ENCODE measurements around the gene RRP8. TPM values are rescaled to one million over a fixed set of nuclear protein-coding genes. Genes with fewer than 3 reads are reported as not detected.
A peak's percentile ranks its signal among the peaks of the same experiment; 100 is the strongest.

RRP8 gene
- total and polyA plus RNA-seq, 9 of the 15 experiments (the other 6 are each of a cell fraction or from before 2014, with no cell fraction given) = 5.7 to 47.3 (median 32.6) TPM

DNA sequence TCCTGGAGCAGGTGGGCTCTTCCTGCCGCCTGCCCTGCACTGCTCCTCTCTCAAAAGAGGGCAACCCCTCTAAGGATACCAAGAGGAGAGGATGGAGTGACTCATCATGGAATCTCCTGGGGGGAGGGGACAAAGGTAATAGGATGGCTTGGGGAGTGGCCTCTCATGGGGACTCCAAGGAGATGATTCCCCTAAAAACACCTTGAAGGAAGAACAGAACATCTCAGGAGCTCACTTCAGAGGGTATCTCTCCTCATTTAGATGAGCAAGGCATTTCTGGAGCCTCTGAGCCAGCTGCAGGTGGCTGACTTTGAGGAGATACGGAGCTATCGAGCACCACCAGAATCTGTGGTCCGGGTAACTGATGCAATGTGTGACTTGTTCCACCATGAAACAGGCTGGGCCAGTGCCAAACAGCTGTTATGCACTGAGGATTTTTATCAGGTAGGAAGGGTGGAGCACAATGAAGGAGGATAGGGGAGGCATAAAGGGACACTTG is 40.2 kb downstream of the RRP8 start (continued):
- TF ChIP-seq, protein P1, sequence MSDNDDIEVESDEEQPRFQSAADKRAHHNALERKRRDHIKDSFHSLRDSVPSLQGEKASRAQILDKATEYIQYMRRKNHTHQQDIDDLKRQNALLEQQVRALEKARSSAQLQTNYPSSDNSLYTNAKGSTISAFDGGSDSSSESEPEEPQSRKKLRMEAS (CRISPR knock-in tag; IDR thresholded peaks at IDR 0.05) = peak; percentile 39; the same call in 1 of the 2 replicates
- TF ChIP-seq XRCC4 (IDR thresholded peaks at IDR 0.05; ENCODE audit: extremely low read depth, insufficient read depth, insufficient read length) = no peak
- TF ChIP-seq, protein P2, sequence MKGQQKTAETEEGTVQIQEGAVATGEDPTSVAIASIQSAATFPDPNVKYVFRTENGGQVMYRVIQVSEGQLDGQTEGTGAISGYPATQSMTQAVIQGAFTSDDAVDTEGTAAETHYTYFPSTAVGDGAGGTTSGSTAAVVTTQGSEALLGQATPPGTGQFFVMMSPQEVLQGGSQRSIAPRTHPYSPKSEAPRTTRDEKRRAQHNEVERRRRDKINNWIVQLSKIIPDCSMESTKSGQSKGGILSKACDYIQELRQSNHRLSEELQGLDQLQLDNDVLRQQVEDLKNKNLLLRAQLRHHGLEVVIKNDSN (CRISPR knock-in tag; IDR thresholded peaks at IDR 0.05) = no peak
- no peak for TF ChIP-seq HNRNPK (IDR thresholded peaks at IDR 0.05; ENCODE audit: low read depth, low read length, poor library complexity, severe bottlenecking)
- peak; percentile 92 for TF ChIP-seq NCOR1 (IDR thresholded peaks at IDR 0.05)
- TF ChIP-seq KLF13 (tag; IDR thresholded peaks at IDR 0.05; ENCODE audit: borderline replicate concordance, low read depth) = no peak
- no peak for TF ChIP-seq GATAD2B (IDR thresholded peaks at IDR 0.05; ENCODE audit: borderline replicate concordance)
- TF ChIP-seq SNIP1 (IDR thresholded peaks at IDR 0.05; ENCODE audit: low read depth) = no peak
- peak; percentile 41; the same call in 1 of the 2 replicates for TF ChIP-seq SP1 (CRISPR knock-in tag; IDR thresholded peaks at IDR 0.05)
- no peak for TF ChIP-seq HNRNPLL (IDR thresholded peaks at IDR 0.05; ENCODE audit: low read depth, low read length, poor library complexity, severe bottlenecking)
- peak; percentile 31 to 82; a peak in 3 of 4 replicates for TF ChIP-seq TBL1XR1 (IDR thresholded peaks at IDR 0.05; ENCODE audit: low read length in 2 of 2)
- no peak for TF ChIP-seq NR4A1 (CRISPR knock-in tag; IDR thresholded peaks at IDR 0.05)
- no peak for TF ChIP-seq NR4A1 (tag; IDR thresholded peaks at IDR 0.05)
- TF ChIP-seq TEAD2 (tag; IDR thresholded peaks at IDR 0.05) = no peak
- peak; percentile 55; the same call in 1 of the 2 replicates for TF ChIP-seq TARDBP (IDR thresholded peaks at IDR 0.05)
- TF ChIP-seq MAFK (IDR thresholded peaks at IDR 0.05; ENCODE audit: low read length) = peak; percentile 28; the same call in 1 of the 2 replicates
- no peak for TF ChIP-seq RFX7 (CRISPR knock-in tag; IDR thresholded peaks at IDR 0.05)
- TF ChIP-seq SMC3 (conservative IDR thresholded peaks at IDR 0.05; ENCODE audit: insufficient read depth, low read depth, low read length) = no peak
- TF ChIP-seq CHD2 (IDR thresholded peaks at IDR 0.05; ENCODE audit: low read depth, low read length) = no peak
- no peak for TF ChIP-seq SREBF1 (IDR thresholded peaks at IDR 0.05; ENCODE audit: borderline replicate concordance, low read depth, low read length)
- TF ChIP-seq, protein P3, sequence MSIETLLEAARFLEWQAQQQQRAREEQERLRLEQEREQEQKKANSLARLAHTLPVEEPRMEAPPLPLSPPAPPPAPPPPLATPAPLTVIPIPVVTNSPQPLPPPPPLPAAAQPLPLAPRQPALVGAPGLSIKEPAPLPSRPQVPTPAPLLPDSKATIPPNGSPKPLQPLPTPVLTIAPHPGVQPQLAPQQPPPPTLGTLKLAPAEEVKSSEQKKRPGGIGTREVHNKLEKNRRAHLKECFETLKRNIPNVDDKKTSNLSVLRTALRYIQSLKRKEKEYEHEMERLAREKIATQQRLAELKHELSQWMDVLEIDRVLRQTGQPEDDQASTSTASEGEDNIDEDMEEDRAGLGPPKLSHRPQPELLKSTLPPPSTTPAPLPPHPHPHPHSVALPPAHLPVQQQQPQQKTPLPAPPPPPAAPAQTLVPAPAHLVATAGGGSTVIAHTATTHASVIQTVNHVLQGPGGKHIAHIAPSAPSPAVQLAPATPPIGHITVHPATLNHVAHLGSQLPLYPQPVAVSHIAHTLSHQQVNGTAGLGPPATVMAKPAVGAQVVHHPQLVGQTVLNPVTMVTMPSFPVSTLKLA (conservative IDR thresholded peaks at IDR 0.05) = 0 out of 4 replicates have a peak, but pooled peaks of 1 of the 2 experiments have one; percentile 37
- TF ChIP-seq TCFL5 (CRISPR knock-in tag; conservative IDR thresholded peaks at IDR 0.05) = no peak
- TF ChIP-seq ZNF143 (CRISPR knock-in tag; IDR thresholded peaks at IDR 0.05) = no peak
- no peak for TF ChIP-seq ETV5 (CRISPR knock-in tag; IDR thresholded peaks at IDR 0.05; ENCODE audit: low read depth)
- TF ChIP-seq SMARCA4 (IDR thresholded peaks at IDR 0.05) = peak; percentile 91
- no peak for TF ChIP-seq SRSF7 (optimal IDR thresholded peaks at IDR 0.05; ENCODE audit: low read depth, low read length)
- TF ChIP-seq EP400 (IDR thresholded peaks at IDR 0.05) = peak; percentile 60
- TF ChIP-seq CAMTA2 (CRISPR knock-in tag; conservative IDR thresholded peaks at IDR 0.05) = no peak
- peak; percentile 98 for TF ChIP-seq TEAD4 (IDR thresholded peaks at IDR 0.05; ENCODE audit: low read length)
- no peak for TF ChIP-seq TEAD4 (CRISPR knock-in tag; IDR thresholded peaks at IDR 0.05; ENCODE audit: borderline replicate concordance)
- no peak for TF ChIP-seq ZNF668 (CRISPR knock-in tag; IDR thresholded peaks at IDR 0.05)

All from K562 (cell line).